ENCODE results near the gene AMT. TPM values are rescaled to one million over a fixed set of nuclear protein-coding genes. Genes with fewer than 3 reads are reported as not detected.

The AMT gene
- total RNA-seq (2022; extraction: Qiagen RNA extraction; ENCODE audit: low read depth) = 0.09 to 0.38 TPM (median 0.35 TPM) in 4 of 5 replicates, not detected in the other

GRCh38 chr3:49422379-49423248 lies at the start of gene AMT:
Gene AMT (minus strand): TSS chr3:49422473. CDS start chr3:49422450, 23 bp downstream.

GRCh38 chr3:49469936-49470713 lies 47.9 kb upstream of the AMT start, which contains the start of gene DAG1:
Gene DAG1 (plus strand): TSS chr3:49470267. CDS start chr3:49510535, 40,268 bp downstream.

GRCh38 chr3:49411968-49412631 lies 10.2 kb downstream of the AMT start, which contains the start of the genes RHOA and TCTA:
Gene RHOA (minus strand): TSS chr3:49411976. CDS start chr3:49375589, 36,387 bp downstream.
Gene TCTA (plus strand): TSS chr3:49412423. CDS start chr3:49412427, 4 bp downstream.

Other genes starting within 250 kb of the AMT start
- gene C3orf62, start 145.2 kb downstream of the AMT start, total RNA-seq (2022; extraction: Qiagen RNA extraction; ENCODE audit: low read depth) = 1.8 to 2.6 TPM (median 2.3 TPM) in 5 replicates
- gene USP4, start 82.4 kb downstream of the AMT start, total RNA-seq (2022; extraction: Qiagen RNA extraction; ENCODE audit: low read depth) = 11.3 to 14.8 TPM (median 13.9 TPM) in 5 replicates
- gene GPX1, start 64.1 kb downstream of the AMT start, total RNA-seq (2022; extraction: Qiagen RNA extraction; ENCODE audit: low read depth) = 244 to 303 TPM (median 289 TPM) in 5 replicates
- 452 to 563 TPM (median 466 TPM) in 5 replicates for gene RHOA, start 10.5 kb downstream of the AMT start, total RNA-seq (2022; extraction: Qiagen RNA extraction; ENCODE audit: low read depth)
- 21.6 to 24.1 TPM (median 23.2 TPM) in 5 replicates for gene TCTA, start 10.1 kb downstream of the AMT start, total RNA-seq (2022; extraction: Qiagen RNA extraction; ENCODE audit: low read depth)
- 5.5 to 7.2 TPM (median 6.0 TPM) in 5 replicates for gene NICN1, start 6.9 kb upstream of the AMT start, total RNA-seq (2022; extraction: Qiagen RNA extraction; ENCODE audit: low read depth)
- 43.2 to 58.1 TPM (median 53.4 TPM) in 5 replicates for gene DAG1, start 47.8 kb upstream of the AMT start, total RNA-seq (2022; extraction: Qiagen RNA extraction; ENCODE audit: low read depth)
- gene BSN, start 132.0 kb upstream of the AMT start, total RNA-seq (2022; extraction: Qiagen RNA extraction; ENCODE audit: low read depth) = 0.10 to 0.19 TPM (median 0.13 TPM) in 5 replicates

Measured in A549 treated with CpdA at 1 μM for 4 hours (cell line).